HG03565 (cell line): ENCODE results near the gene FRMD4A.

Source experiments
- ATAC-seq: cut with Tn5 transposase; IDR thresholded peaks from one replicate; pipeline ENCODE4 v1.9.1; 2021; ENCODE audit warnings: mild to moderate bottlenecking, moderate library complexity; ENCODE audit not compliant: unreplicated experiment

FRMD4A gene

GRCh38 chr10:14345262-14345661 lies 14.5 kb upstream of the FRMD4A start:
- ATAC-seq, result no peak

- no peak for ATAC-seq
Observed at GRCh38 chr10:14340051-14340744, 9.5 kb upstream of the FRMD4A start.

- ATAC-seq, result no peak
Observed at GRCh38 chr10:14336736-14337135, 6.0 kb upstream of the FRMD4A start.

GRCh38 chr10:14334771-14335170 lies 4.0 kb upstream of the FRMD4A start:
- ATAC-seq, result no peak

GRCh38 chr10:14333606-14334005 lies 2.9 kb upstream of the FRMD4A start:
- no peak for ATAC-seq

- ATAC-seq, result no peak
Observed at GRCh38 chr10:14332903-14333302, 2.2 kb upstream of the FRMD4A start.

GRCh38 chr10:14329746-14330173 lies 964 bp downstream of the FRMD4A start:
- ATAC-seq, result no peak

- no peak for ATAC-seq
Observed at GRCh38 chr10:14328881-14329672, 1.6 kb downstream of the FRMD4A start.

- no peak for ATAC-seq
Observed at GRCh38 chr10:14327527-14327926, 3.2 kb downstream of the FRMD4A start.

GRCh38 chr10:14326581-14326980 lies 4.1 kb downstream of the FRMD4A start:
- ATAC-seq, result no peak

- no peak for ATAC-seq
Observed at GRCh38 chr10:14325325-14325955, 5.3 kb downstream of the FRMD4A start.

- ATAC-seq, result no peak
Observed at GRCh38 chr10:14322526-14323188, 8.1 kb downstream of the FRMD4A start.

- ATAC-seq, result no peak
Observed at GRCh38 chr10:14318007-14318406, 12.7 kb downstream of the FRMD4A start.

- ATAC-seq, result no peak
Observed at GRCh38 chr10:14312014-14312413, 18.7 kb downstream of the FRMD4A start.

- no peak for ATAC-seq
Observed at GRCh38 chr10:14311206-14311957, 19.3 kb downstream of the FRMD4A start.

- no peak for ATAC-seq
Observed at GRCh38 chr10:14309593-14309992, 21.1 kb downstream of the FRMD4A start.

- ATAC-seq, result no peak
Observed at GRCh38 chr10:14306190-14306589, 24.5 kb downstream of the FRMD4A start.

GRCh38 chr10:14304046-14304445 lies 26.7 kb downstream of the FRMD4A start:
- no peak for ATAC-seq

GRCh38 chr10:14302035-14302434 lies 28.7 kb downstream of the FRMD4A start:
- ATAC-seq, result no peak

- ATAC-seq, result no peak
Observed at GRCh38 chr10:14299556-14299955, 31.2 kb downstream of the FRMD4A start.
